HFF-Myc (cell line): ENCODE data around the gene C22orf42.
A peak's percentile ranks its signal among the peaks of the same experiment; 100 is the strongest.
"Not testable (repeated sequence)": the region's sequence is repeated elsewhere in the genome, so short reads cannot be mapped to it uniquely, and the experiment has no call there.

Source experiments
- DNase-seq: peaks from one replicate; pipeline ENCODE4 v3.0.0-alpha.2; 2011; ENCODE audit warnings: low read depth; ENCODE audit errors: extremely low read depth
- H3K4me3 ChIP-seq: replicated peaks from 2 replicates; pipeline ENCODE4 v1.5.1; 2011; ENCODE audit warnings: low read depth, mild to moderate bottlenecking, control low read depth, low read length
- TF ChIP-seq, protein P1 (sequence below): IDR thresholded peaks from 2 replicates; pipeline ENCODE4 v1.5.1; 2012; ENCODE audit warnings: mild to moderate bottlenecking, low read depth, low read length, control low read depth; ENCODE audit errors: missing control alignments

C22orf42 gene

DNA sequence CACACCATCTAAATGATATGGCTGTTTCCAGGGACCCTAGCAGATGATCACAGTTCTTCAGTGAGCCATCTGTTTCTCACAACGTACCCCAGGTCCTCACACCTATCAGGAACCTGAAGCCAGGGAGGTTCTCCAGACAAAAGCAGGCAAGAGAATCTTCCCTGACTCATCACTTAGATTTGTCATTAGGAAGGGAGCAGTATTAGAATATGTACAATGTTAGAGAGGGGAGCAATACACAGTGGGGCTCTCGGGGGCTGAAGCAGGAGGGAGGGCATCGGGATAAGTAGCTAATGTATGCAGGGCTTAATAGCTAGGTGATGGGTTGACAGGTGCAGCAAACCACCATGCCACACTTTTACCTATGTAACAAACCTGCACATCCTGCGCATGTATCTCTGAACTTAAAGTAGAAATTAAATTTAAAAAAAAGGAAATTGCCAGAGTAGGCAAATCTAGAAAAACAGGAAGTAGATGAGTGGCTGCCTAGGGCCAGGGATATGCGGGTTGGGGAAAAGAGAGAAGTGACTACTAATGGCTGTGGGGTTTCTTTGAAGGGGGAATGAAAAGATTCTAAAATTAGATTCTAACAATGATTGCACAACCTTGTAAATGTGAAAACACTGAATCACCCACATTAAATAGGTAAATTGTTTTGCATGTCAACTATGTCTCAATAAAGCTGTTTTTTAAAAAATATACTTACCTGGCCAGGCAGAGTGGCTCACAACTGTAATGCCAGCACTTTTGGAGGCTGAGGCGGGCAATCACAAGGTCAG is 14.4 kb downstream of the C22orf42 start:
- TF ChIP-seq, protein P1, sequence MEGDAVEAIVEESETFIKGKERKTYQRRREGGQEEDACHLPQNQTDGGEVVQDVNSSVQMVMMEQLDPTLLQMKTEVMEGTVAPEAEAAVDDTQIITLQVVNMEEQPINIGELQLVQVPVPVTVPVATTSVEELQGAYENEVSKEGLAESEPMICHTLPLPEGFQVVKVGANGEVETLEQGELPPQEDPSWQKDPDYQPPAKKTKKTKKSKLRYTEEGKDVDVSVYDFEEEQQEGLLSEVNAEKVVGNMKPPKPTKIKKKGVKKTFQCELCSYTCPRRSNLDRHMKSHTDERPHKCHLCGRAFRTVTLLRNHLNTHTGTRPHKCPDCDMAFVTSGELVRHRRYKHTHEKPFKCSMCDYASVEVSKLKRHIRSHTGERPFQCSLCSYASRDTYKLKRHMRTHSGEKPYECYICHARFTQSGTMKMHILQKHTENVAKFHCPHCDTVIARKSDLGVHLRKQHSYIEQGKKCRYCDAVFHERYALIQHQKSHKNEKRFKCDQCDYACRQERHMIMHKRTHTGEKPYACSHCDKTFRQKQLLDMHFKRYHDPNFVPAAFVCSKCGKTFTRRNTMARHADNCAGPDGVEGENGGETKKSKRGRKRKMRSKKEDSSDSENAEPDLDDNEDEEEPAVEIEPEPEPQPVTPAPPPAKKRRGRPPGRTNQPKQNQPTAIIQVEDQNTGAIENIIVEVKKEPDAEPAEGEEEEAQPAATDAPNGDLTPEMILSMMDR = no peak
- DNase-seq = no peak
- H3K4me3 ChIP-seq = no peak overlapping the region

DNA sequence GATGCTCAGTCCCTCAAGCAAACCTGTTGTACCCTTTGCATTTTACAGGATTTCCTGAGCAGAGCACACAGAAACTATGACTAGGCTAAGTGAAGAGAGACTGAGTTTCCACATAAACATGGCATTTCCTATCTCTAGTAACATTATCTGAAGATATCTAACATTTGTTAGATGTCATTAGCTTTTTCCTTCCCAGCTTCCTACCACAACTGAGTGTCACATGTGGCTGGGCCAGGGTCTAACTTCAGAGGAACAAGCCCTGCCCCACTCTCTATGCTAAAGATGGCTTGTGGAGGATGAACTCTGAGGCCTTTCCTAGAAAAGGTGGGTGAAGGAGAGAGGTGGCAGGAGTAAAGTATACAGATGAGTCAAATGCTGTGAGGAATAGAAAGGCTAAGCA is 16.5 kb downstream of the C22orf42 start:
- DNase-seq = no peak
- no peak overlapping the region for H3K4me3 ChIP-seq
- TF ChIP-seq, protein P1 = no peak

DNA sequence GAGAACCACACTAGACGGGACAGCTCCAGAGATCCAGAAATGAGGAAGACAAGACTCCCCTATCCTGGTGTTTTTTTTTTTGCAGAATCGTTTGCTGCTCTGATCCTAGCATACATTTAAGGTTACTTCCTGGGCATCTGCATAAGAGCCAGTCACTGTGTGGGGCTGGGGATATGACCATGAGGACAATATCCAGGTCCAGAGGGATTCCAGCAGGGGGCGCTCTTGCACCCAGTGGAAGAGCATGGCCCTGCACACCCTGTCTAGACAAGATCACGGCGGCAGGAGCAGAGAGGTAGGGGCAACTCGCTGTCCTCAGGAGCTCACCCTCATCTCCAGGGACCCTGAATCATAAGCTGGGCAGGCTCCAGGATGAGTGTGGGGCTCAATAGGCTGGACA is 18.4 kb downstream of the C22orf42 start:
- not testable (repeated sequence) for DNase-seq, H3K4me3 ChIP-seq
- TF ChIP-seq, protein P1 = peak; percentile 37

DNA sequence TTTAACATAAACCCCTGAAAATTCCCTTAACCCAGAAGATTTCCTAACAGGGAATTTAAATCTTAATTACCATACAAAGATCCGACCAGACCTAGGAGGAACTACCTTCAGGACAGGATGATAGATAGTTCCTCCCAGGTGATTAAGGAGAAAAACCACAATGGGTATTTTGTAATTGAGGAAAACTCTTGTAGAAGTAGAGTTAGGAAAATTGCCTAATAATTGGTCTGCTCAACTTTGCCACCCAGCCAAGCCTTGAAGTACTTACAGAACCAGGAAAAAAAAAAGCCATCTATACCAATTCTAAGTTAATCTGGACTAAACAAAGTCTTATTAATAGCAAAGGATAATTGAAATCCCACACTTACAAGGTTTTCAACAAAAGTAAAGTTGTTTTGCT is 20.5 kb downstream of the C22orf42 start:
- H3K4me3 ChIP-seq, DNase-seq: not testable (repeated sequence)

DNA sequence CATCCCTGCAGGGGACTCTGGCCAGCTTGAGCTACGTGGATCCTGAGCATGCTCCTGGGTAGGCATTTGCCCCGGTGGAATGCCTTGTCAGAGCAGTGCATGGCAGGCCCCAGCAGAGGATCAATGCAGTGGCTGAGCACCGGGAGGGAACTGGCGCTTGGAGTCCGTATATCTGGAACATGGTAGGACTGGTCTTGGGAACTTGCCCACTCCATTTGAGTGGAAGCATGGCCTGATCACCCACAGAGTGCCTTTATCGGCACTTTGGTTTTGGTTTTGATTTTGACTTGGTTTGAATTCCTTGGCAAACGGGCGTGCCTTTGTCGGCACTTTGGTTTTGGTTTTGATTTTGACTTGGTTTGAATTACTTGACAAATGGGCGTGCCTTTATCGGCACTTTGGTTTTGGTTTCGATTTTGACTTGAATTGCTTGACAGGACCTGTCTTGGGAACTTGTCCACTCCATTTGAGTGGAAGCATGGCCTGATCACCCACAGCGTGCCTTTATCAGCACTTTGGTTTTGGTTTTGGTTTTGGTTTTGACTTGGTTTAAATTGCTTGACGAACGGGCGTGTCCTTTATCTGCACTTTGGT is 21.3 kb downstream of the C22orf42 start:
- H3K4me3 ChIP-seq, DNase-seq: not testable (repeated sequence)

DNA sequence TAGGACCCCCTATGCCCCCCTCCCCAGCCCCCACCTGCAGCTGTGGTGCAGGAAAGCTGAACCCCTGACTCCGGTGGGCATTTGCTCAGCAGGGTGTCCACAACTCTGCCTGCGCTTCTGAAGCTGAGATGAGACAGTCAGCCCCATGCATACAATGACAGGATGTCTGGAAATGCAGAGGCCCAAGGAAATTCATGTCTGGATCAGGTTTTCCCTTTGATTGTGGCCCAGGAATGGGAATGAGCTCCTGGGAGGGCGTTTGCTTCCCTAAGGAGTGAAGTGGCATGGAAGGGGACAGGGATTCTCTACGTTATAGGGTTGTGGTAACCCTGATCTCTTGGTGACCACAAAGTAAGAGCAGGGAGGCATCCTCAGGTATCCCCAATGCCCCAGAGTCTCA is 22.2 kb downstream of the C22orf42 start:
- DNase-seq, H3K4me3 ChIP-seq: not testable (repeated sequence)

DNA sequence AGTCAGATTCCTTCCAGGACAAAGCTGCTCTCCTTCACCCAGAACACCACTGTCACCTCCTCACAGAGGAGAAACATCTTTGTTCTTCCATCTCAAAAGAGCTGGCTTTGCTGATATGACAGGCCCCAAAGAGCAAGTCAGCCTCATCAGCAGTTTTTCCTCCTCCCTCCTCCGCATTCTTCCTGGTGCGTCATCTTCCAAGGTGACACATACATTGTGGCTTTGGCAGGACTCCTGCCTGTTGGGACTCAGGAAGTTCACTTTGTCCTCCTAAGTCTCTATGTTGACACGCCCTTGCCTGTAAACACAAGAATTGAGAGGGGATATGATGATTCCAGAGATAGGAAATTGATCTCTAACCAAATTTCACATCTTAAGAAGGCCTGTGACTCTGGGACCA is 23.1 kb downstream of the C22orf42 start:
- DNase-seq = peak; percentile 10

DNA sequence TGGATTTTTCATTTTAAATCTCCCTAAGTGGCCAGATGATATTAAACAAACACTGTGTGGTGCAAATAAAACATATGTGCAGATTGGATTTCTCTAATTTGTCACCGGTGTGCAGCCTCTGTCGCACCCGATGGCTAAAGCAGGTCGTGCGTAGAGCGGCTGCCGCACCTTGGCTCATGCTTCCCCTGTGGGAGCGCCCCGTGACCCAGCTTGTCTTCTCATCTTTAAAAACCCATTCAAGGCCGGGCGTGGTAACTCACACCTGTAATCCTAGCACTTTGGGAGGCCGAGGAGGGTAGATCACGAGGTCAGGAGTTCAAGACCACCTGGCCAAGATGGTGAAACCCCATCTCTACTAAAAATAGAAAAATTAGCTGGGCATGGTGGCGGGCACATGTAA is 24.3 kb downstream of the C22orf42 start:
- not testable (repeated sequence) for DNase-seq

More for the DNA sequence above, 23.1 kb downstream of the C22orf42 start:
- not testable (repeated sequence) for H3K4me3 ChIP-seq

DNA sequence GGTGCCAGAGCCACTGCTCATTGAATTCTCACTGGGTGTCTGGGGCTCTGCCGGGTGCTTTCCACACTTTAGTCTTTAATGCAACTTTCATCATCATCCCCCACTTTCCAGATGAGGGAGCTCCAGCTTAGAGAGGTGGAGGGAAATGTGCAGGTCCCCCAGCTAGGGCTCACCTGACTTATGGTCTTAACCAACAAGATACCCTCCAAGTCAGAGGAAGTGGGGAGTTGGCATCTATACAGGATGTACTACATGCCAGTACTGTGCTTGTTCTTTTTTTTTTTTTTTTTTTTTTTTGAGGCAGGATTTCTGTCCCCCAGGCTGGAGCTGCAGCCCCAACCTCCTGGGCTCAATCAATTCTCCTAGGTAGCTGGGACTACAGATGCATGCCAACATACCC is 26.3 kb downstream of the C22orf42 start:
- DNase-seq = no peak
- TF ChIP-seq, protein P1 = no peak
- no peak overlapping the region for H3K4me3 ChIP-seq

More for the DNA sequence above, 24.3 kb downstream of the C22orf42 start:
- H3K4me3 ChIP-seq = not testable (repeated sequence)
